GM12873 (cell line): ENCODE measurements around the gene SPATA17.

Source experiments
- CTCF ChIP-seq: IDR thresholded peaks from 2 replicates; pipeline ENCODE4 v1.5.1; 2012; ENCODE audit warnings: low read depth, mild to moderate bottlenecking, moderate library complexity, low read length, control low read depth; ENCODE audit not compliant: insufficient read depth; ENCODE audit errors: missing control alignments

The SPATA17 gene

GRCh38 chr1:217812175-217812574 is 181.0 kb downstream of the SPATA17 start:
- TF ChIP-seq CTCF, result no peak

- no peak for TF ChIP-seq CTCF
Observed at GRCh38 chr1:217813031-217813430, 181.9 kb downstream of the SPATA17 start.

GRCh38 chr1:217837691-217838090 is 206.5 kb downstream of the SPATA17 start:
- no peak for TF ChIP-seq CTCF

- no peak for TF ChIP-seq CTCF
Observed at GRCh38 chr1:217839161-217839560, 208.0 kb downstream of the SPATA17 start.

GRCh38 chr1:217846733-217847132 is 215.6 kb downstream of the SPATA17 start:
- no peak for TF ChIP-seq CTCF

- TF ChIP-seq CTCF, result no peak
Observed at GRCh38 chr1:217847643-217848042, 216.5 kb downstream of the SPATA17 start.

GRCh38 chr1:217856342-217857034 is 225.3 kb downstream of the SPATA17 start:
- no peak for TF ChIP-seq CTCF

GRCh38 chr1:217857061-217857460 is 225.9 kb downstream of the SPATA17 start:
- no peak for TF ChIP-seq CTCF
